Neural cell (in vitro differentiated cells): ENCODE data around the gene TACC2. TPM values are rescaled to one million over a fixed set of nuclear protein-coding genes. Genes with fewer than 3 reads are reported as not detected.
A peak's percentile ranks its signal among the peaks of the same experiment; 100 is the strongest.

Experiments
- H2AFZ ChIP-seq: fragments of 200-600, 300-800 bp; sonication (generic), shearing (Covaris generic); 2 replicates; pipeline ENCODE4 v1.6.0; 2014; ENCODE audit warnings: low read depth, mild to moderate bottlenecking, antibody characterized with exemption, low read length, moderate library complexity
- H3F3A ChIP-seq: fragments of 200-600 bp; shearing (Covaris generic); 2 replicates; pipeline ENCODE4 v1.6.1; 2016; ENCODE audit warnings: mild to moderate bottlenecking, moderate library complexity, mixed read lengths, antibody characterized with exemption, low read length; ENCODE audit not compliant: insufficient read depth, poor library complexity, severe bottlenecking
- H3K27ac ChIP-seq: fragments of 200-600, 300-800 bp; sonication (generic), shearing (Covaris generic); 2 replicates; pipeline ENCODE4 v1.5.1; 2014; ENCODE audit warnings: mild to moderate bottlenecking, low read length, moderate library complexity
- H3K27me3 ChIP-seq: fragments of 300-800, 200-600 bp; sonication (generic), shearing (Covaris generic); 2 replicates; pipeline ENCODE4 v1.6.0; 2014; ENCODE audit warnings: mild to moderate bottlenecking, low read depth, low read length, moderate library complexity; ENCODE audit not compliant: insufficient read depth
- H3K36me3 ChIP-seq: fragments of 300-800, 200-600 bp; sonication (generic), shearing (Covaris generic); 2 replicates; pipeline ENCODE4 v1.5.1; 2014; ENCODE audit warnings: mild to moderate bottlenecking, antibody characterized with exemption, low read length, moderate library complexity; ENCODE audit not compliant: insufficient read depth
- H3K4me2 ChIP-seq: fragments of 300-800, 200-600 bp; sonication (generic), shearing (Covaris generic); 2 replicates; pipeline ENCODE4 v1.6.0; 2014; ENCODE audit warnings: mild to moderate bottlenecking, low read length
- H3K4me3 ChIP-seq: fragments of 300-800, 200-600 bp; sonication (generic), shearing (Covaris generic); 2 replicates; pipeline ENCODE4 v1.5.1; 2014; ENCODE audit warnings: mild to moderate bottlenecking, low read length, moderate library complexity
- H3K79me2 ChIP-seq: fragments of 200-600 bp; shearing (Covaris generic); replicated peaks from 2 replicates; pipeline ENCODE4 v1.6.0; 2014; ENCODE audit warnings: mild to moderate bottlenecking, low read length, moderate library complexity; ENCODE audit not compliant: insufficient read depth
- H3K9ac ChIP-seq: fragments of 300-800, 200-600 bp; sonication (generic), shearing (Covaris generic); 2 replicates; pipeline ENCODE4 v1.6.1; 2016; ENCODE audit warnings: mild to moderate bottlenecking, low read length, mixed read lengths
- H3K9me2 ChIP-seq: fragments of 200-600 bp; shearing (Covaris generic); 2 replicates; pipeline ENCODE4 v1.6.1; 2016; ENCODE audit warnings: mild to moderate bottlenecking, low read length, mixed read lengths; ENCODE audit not compliant: insufficient read depth
- H3K9me3 ChIP-seq: fragments of 200-600, 300-800 bp; sonication (generic), shearing (Covaris generic); 2 replicates; pipeline ENCODE4 v1.6.1; 2016; ENCODE audit warnings: mild to moderate bottlenecking, mixed run types, low read length, moderate library complexity, mixed read lengths
- H4K20me1 ChIP-seq: fragments of 200-600 bp; shearing (Covaris generic); 2 replicates; pipeline ENCODE4 v1.6.1; 2016; ENCODE audit warnings: mild to moderate bottlenecking, mixed run types; ENCODE audit not compliant: insufficient read depth
- EP300 ChIP-seq: fragments of 450-650 bp; conservative IDR thresholded peaks from 2 replicates; pipeline ENCODE4 v1.6.1; 2014; ENCODE audit warnings: antibody characterized with exemption, mild to moderate bottlenecking, moderate library complexity; ENCODE audit not compliant: poor library complexity, severe bottlenecking
- EZH2 ChIP-seq: fragments of 200-600, 300-800 bp; shearing (Covaris generic), sonication (generic); IDR thresholded peaks from 2 replicates; pipeline ENCODE4 v1.6.1; 2014; ENCODE audit warnings: antibody characterized with exemption, low read length, borderline replicate concordance, mild to moderate bottlenecking; ENCODE audit not compliant: insufficient read depth, poor library complexity, severe bottlenecking
- MXI1 ChIP-seq: fragments of 450-650 bp; conservative IDR thresholded peaks from 2 replicates; pipeline ENCODE4 v1.6.1; 2014; ENCODE audit warnings: antibody characterized with exemption, mild to moderate bottlenecking; ENCODE audit not compliant: poor library complexity, severe bottlenecking
- POLR2AphosphoS5 ChIP-seq: IDR thresholded peaks from 2 replicates; pipeline ENCODE4 v1.6.1; 2012
- RAD21 ChIP-seq: fragments of 450-650 bp; conservative IDR thresholded peaks from 2 replicates; pipeline ENCODE4 v1.6.1; 2014; ENCODE audit warnings: antibody characterized with exemption, mild to moderate bottlenecking, moderate library complexity
- SMC3 ChIP-seq: fragments of 450-650 bp; conservative IDR thresholded peaks from 2 replicates; pipeline ENCODE4 v1.6.1; 2014; ENCODE audit warnings: antibody characterized with exemption, mild to moderate bottlenecking, moderate library complexity; ENCODE audit not compliant: poor library complexity
- TAF1 ChIP-seq: IDR thresholded peaks from 2 replicates; pipeline ENCODE4 v1.6.1; 2012; ENCODE audit warnings: low read depth
- polyA plus RNA-seq: library from polyadenylated mRNA; depleted of rRNA; stranded (reverse); fragments of >200 nt; gene quantifications from 2 replicates; pipeline ENCODE4 v1.2.3, GENCODE V29; 2014
- TF ChIP-seq, protein P1 (sequence below): fragments of 450-650 bp; IDR thresholded peaks from 2 replicates; pipeline ENCODE4 v1.5.1; 2014; ENCODE audit warnings: antibody characterized with exemption, mild to moderate bottlenecking, moderate library complexity; ENCODE audit not compliant: poor library complexity, severe bottlenecking
- TF ChIP-seq, protein P2 (sequence below): IDR thresholded peaks from 2 replicates; pipeline ENCODE4 v1.6.1; 2012; ENCODE audit warnings: borderline replicate concordance

TACC2 gene
- polyA plus RNA-seq, 1 donor from 2014 or later = 17.6 TPM

- no peaks in the 10 kb centered on the region for H3K36me3 ChIP-seq
- no peaks in the 10 kb centered on the region for H3K9me3 ChIP-seq
- H3K27me3 ChIP-seq = no peaks in the 10 kb centered on the region
- peaks cover 3% of the 10 kb centered on the region for H4K20me1 ChIP-seq
- no peak overlapping the region for H3K27ac ChIP-seq
- no peak overlapping the region for H2AFZ ChIP-seq
- peak overlapping the region; percentile 40 for H3K4me3 ChIP-seq
- H3K9me2 ChIP-seq = no peaks in the 10 kb centered on the region
- no peak overlapping the region for H3K4me2 ChIP-seq
- H3K9ac ChIP-seq = peak overlapping the region; percentile 16
- peaks cover 32% of the 10 kb centered on the region for H3K79me2 ChIP-seq
- H3F3A ChIP-seq = no peaks in the 10 kb centered on the region
- TF ChIP-seq SMC3 (no peak), RAD21 (peak; percentile 23), EZH2 (no peak)
Observed at GRCh38 chr10:122191936-122192541, 203.1 kb downstream of the TACC2 start.

DNA sequence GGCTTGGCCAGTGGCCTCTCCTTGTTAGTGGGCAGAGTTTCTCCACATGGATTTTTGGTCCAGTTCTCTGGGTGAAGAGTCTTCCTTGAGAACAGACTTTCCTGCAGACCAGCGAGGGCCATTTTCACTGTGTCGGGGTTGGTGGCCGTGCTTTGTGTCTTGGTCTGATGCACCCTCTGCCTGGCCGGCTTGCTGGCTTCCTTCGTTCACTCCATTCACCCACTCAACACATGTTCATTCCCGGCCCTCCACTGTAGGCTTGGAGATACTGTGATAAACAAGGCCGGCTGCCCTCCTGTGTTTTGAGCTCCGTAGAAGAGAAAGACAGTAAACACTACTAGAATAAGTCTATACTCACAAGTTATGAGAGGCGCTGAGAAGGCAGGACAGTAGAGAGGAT is 205.3 kb downstream of the TACC2 start:
- TF ChIP-seq EP300 (no peak), POLR2AphosphoS5 (no peak), EZH2 (no peak), RAD21 (no peak), MXI1 (no peak), SMC3 (no peak), TAF1 (no peak)
- TF ChIP-seq, protein P1, sequence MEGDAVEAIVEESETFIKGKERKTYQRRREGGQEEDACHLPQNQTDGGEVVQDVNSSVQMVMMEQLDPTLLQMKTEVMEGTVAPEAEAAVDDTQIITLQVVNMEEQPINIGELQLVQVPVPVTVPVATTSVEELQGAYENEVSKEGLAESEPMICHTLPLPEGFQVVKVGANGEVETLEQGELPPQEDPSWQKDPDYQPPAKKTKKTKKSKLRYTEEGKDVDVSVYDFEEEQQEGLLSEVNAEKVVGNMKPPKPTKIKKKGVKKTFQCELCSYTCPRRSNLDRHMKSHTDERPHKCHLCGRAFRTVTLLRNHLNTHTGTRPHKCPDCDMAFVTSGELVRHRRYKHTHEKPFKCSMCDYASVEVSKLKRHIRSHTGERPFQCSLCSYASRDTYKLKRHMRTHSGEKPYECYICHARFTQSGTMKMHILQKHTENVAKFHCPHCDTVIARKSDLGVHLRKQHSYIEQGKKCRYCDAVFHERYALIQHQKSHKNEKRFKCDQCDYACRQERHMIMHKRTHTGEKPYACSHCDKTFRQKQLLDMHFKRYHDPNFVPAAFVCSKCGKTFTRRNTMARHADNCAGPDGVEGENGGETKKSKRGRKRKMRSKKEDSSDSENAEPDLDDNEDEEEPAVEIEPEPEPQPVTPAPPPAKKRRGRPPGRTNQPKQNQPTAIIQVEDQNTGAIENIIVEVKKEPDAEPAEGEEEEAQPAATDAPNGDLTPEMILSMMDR = no peak
- TF ChIP-seq, protein P2, sequence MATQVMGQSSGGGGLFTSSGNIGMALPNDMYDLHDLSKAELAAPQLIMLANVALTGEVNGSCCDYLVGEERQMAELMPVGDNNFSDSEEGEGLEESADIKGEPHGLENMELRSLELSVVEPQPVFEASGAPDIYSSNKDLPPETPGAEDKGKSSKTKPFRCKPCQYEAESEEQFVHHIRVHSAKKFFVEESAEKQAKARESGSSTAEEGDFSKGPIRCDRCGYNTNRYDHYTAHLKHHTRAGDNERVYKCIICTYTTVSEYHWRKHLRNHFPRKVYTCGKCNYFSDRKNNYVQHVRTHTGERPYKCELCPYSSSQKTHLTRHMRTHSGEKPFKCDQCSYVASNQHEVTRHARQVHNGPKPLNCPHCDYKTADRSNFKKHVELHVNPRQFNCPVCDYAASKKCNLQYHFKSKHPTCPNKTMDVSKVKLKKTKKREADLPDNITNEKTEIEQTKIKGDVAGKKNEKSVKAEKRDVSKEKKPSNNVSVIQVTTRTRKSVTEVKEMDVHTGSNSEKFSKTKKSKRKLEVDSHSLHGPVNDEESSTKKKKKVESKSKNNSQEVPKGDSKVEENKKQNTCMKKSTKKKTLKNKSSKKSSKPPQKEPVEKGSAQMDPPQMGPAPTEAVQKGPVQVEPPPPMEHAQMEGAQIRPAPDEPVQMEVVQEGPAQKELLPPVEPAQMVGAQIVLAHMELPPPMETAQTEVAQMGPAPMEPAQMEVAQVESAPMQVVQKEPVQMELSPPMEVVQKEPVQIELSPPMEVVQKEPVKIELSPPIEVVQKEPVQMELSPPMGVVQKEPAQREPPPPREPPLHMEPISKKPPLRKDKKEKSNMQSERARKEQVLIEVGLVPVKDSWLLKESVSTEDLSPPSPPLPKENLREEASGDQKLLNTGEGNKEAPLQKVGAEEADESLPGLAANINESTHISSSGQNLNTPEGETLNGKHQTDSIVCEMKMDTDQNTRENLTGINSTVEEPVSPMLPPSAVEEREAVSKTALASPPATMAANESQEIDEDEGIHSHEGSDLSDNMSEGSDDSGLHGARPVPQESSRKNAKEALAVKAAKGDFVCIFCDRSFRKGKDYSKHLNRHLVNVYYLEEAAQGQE = no peak
- no peak overlapping the region for H3K4me3 ChIP-seq
- no peaks in the 10 kb centered on the region for H3F3A ChIP-seq
- H3K9ac ChIP-seq = no peak overlapping the region
- H3K9me2 ChIP-seq = no peaks in the 10 kb centered on the region
- no peaks in the 10 kb centered on the region for H3K27me3 ChIP-seq
- H3K79me2 ChIP-seq = peaks cover 32% of the 10 kb centered on the region
- H3K4me2 ChIP-seq = no peak overlapping the region
- no peak overlapping the region for H3K27ac ChIP-seq
- no peaks in the 10 kb centered on the region for H3K36me3 ChIP-seq
- H2AFZ ChIP-seq = no peak overlapping the region
- peaks cover under 1% of the 10 kb centered on the region for H4K20me1 ChIP-seq
- H3K9me3 ChIP-seq = no peaks in the 10 kb centered on the region
